Measurements from ENCODE around the gene GLRX5.

DNA sequence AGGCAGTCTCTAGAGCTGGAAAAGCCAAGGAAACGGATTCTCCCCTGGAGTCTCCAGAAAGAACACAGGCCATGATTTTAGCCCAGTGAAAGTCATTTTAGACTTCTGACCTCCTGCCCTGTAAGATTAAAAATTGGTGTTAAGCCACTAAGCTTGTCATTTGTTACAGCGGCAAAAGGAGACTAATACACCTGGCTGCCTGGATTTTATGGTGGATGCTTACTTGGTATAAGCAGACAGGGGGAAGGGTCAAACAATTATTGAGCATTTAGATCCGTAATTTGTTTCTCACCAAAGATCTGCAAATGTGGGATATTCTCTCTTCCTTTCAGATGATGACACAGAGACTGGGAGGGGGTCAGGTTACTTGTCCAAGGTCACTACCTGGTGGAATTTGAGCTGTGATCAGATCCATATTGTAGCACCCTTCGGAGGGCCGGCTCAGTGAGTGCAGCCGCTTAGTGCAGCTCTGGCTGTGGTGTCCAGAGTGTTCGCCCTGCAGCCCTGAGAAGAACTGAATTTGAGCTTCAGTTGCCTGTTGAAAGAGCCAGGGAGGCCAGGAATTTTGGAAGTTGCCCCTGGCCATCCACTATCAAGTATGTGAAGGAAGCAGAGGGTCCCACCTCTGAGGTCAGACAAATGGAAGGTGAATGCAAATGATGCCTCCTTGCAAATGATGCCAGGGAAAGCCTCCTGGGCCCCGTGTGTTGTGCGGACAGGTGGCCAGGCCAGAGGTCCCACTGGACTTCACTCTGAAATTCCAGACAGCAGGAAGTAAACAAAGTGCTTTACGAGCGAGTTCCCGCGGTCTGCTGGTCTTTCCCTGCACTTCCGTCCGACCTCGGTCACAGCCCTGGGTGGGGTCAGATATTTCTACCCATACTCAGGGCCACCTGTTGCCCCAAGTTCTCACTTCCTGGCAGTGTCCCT is 15.1 kb downstream of the GLRX5 start:
- no peak for TF ChIP-seq POLR2A (IDR thresholded peaks at IDR 0.05)
- TF ChIP-seq, protein P1, sequence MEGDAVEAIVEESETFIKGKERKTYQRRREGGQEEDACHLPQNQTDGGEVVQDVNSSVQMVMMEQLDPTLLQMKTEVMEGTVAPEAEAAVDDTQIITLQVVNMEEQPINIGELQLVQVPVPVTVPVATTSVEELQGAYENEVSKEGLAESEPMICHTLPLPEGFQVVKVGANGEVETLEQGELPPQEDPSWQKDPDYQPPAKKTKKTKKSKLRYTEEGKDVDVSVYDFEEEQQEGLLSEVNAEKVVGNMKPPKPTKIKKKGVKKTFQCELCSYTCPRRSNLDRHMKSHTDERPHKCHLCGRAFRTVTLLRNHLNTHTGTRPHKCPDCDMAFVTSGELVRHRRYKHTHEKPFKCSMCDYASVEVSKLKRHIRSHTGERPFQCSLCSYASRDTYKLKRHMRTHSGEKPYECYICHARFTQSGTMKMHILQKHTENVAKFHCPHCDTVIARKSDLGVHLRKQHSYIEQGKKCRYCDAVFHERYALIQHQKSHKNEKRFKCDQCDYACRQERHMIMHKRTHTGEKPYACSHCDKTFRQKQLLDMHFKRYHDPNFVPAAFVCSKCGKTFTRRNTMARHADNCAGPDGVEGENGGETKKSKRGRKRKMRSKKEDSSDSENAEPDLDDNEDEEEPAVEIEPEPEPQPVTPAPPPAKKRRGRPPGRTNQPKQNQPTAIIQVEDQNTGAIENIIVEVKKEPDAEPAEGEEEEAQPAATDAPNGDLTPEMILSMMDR (IDR thresholded peaks at IDR 0.05): no peak
